NCI-H345 (cell line): Measurements from ENCODE around the gene METTL25.
"Not testable (repeated sequence)": the region's sequence is repeated elsewhere in the genome, so short reads cannot be mapped to it uniquely, and the experiment has no call there.

Source experiments
- DNase-seq: peaks from one replicate; lab custom pipeline; 2025; lab: John Stamatoyannopoulos, UW

The METTL25 gene, protein sequence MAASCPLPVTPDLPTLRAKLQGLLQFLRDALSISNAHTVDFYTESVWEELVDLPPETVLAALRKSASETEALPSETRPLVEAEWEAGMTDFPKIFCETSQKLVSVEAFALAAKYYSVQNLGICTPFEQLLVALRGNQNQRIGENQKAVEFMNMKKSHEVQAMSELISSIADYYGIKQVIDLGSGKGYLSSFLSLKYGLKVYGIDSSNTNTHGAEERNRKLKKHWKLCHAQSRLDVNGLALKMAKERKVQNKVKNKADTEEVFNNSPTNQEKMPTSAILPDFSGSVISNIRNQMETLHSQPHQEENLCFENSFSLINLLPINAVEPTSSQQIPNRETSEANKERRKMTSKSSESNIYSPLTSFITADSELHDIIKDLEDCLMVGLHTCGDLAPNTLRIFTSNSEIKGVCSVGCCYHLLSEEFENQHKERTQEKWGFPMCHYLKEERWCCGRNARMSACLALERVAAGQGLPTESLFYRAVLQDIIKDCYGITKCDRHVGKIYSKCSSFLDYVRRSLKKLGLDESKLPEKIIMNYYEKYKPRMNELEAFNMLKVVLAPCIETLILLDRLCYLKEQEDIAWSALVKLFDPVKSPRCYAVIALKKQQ

DNA sequence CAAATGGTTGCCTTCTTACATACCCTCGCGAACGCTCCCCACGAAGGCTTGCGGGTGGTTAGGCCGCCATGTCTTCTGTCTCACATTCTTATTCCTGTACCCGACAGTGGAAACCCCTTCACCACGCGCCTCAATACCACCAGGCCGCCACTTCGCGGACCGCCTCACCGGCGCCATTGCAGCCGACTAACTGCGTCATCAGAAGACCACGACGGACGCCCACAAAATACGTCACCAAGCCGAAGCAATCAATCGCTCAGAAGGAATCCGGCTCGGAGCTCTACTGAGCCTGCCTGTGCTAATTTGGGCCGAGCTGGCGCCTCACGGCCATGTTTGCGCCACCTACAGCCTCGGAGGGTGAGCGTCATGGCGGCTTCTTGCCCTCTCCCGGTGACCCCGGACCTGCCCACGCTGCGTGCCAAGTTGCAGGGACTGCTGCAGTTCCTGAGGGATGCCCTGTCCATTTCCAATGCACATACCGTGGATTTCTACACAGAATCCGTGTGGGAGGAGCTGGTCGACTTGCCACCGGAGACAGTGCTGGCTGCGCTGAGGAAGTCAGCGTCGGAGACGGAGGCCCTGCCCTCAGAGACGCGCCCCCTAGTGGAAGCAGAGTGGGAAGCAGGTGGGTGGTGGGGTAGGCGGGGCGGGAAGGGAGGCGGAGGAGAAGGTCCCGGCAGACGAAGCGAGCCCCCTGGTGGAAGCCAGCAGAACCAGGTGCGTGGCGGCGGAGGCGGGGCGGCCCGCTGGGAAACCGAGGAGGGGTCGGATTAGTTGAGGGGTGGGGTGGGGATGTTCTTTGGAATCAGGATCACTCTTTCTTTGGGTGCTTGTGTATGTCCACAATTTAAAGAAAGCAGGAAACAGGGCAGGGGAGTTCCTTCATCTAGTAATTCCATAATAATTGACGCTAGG lies at the start of gene METTL25, which contains the start of gene CCDC59:
Gene METTL25, plus strand, starts transcription at position 330 of the 915 bp plus-strand sequence. Its CDS starts 37 bp downstream, at position 367.
Gene CCDC59, minus strand, starts transcription at position 188 of the 915 bp plus-strand sequence. Its CDS starts 11 bp downstream, at position 177.
- peak; percentile 98 for DNase-seq

DNA sequence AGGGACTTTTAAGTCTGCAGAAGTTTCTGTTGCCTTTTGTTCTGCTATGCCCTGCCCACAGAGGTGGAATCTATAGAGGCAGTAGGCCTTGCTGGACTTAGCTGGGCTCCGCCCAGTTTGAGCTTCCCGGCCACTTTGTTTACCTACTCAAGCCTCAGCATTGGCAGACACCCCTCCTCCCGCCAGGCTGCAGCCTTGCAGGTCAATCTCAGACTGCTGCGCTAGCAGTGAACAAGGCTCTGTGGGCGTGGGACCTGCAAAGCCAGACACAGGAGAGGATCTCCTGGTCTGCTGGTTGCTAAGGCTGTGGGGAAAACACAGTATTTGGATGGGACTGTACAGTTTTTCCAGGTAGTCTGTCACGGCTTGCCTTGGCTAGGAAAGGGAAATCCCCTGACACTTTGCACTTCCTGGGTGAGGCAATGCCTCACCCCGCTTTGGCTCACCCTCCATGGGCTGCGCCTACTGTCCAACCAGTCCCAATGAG lies 43.9 kb upstream of the METTL25 start:
- DNase-seq: no peak

GRCh38 chr12:82319276-82319675 lies 39.1 kb upstream of the METTL25 start:
- no peak for DNase-seq

- DNase-seq: no peak
Measured at GRCh38 chr12:82325540-82326336, 32.6 kb upstream of the METTL25 start.

DNA sequence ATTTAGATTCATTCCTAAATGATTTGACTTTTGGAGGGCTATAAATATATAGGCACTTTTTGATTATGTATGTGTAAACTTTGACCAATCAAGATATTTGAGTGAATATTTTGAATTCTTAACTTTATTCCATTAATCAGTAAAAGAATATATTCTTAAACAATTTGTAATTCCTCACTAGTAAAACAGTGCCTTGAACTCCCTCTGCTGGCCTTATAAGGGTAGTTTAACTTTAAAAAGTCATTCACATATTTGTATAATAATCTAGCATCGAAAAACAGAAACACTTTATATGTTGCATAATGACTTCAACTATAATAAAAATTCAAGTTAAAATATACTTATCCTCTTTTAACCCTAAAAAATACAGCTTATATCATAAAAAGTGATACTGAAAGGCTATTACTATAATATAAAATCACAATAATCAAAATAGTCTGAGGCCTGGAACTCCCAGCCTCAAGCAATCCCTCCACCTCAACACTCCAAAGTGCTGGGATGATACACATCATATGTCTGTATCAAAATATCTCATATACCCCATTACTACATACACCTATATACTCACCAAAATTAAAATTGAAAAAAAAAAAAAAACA lies 31.3 kb upstream of the METTL25 start:
- peak; percentile 54 for DNase-seq

DNA sequence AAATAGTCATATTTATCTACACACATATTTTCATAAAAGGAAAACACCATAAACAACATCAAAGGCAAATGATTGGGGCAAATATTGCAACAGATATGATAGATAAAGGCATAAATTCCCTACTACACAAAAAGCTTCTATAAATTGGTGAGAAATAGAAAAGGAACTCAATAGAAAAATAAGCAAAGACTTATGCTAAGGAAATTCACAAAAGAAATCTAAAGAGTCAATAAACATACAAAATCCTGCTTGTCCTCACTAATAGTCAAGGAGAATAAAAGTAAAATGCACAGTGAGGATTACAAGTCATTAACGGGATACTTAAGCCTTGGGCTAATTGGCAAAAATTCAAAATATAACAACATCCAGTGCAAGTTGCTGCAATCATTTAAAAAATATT lies 30.5 kb upstream of the METTL25 start:
- no peak for DNase-seq

DNA sequence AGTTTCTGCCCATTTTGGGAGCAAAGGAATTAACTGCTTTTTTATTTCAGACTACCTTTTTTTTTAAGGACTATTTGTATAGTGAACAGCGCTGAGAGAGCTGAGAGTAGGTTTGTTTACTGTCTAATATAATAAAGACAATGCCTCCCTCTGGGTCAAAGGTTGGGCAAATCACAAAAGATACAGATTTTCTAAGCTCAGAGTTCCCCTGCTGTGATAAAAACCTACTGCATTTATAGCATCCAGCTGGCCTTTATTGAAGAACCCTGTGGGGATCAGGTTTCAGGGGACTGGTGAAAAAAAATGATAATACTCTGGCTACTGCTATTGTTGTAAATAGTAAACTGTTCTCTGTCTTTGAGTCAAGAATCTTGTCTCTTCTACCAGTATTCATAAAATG lies 28.8 kb upstream of the METTL25 start:
- DNase-seq: peak; percentile 95

DNA sequence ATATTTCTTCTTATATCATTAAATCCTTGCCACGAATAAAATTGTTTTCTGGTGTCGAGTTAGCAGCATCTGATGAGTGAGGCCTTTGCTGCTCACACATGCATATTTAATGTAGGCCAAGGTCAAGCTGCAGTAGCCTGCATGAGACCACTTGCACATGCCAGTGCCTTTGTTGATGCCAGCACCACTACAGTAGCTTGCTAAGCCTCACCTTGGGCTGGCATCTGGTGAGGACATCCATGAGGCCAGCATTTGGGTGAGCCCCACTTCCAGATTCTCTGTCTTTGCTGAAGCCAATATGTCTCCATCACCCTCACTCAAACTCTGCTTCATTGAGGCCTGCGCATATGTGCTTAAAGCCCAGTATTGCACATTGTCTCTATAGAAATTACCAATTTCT lies 8.2 kb upstream of the METTL25 start:
- no peak for DNase-seq

DNA sequence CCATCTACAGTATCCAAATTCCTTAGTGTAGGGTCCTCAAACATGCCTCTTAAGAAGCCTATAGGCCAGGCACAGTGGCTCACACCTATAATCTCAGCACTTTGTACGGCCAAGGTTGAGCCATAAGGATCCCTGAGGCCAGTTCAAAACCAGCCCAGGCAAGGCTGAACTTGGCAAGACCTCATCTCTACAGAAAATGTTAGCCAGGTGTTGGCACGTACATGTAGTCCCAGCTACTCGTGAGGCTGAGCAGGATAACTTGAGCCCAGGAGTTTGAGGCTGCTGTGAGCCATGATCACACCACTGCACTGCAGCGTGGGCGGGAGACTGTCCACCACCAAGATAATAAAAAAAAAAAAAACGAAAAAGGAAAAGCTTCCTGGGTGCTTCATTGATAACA lies 6.9 kb upstream of the METTL25 start:
- DNase-seq: no peak

DNA sequence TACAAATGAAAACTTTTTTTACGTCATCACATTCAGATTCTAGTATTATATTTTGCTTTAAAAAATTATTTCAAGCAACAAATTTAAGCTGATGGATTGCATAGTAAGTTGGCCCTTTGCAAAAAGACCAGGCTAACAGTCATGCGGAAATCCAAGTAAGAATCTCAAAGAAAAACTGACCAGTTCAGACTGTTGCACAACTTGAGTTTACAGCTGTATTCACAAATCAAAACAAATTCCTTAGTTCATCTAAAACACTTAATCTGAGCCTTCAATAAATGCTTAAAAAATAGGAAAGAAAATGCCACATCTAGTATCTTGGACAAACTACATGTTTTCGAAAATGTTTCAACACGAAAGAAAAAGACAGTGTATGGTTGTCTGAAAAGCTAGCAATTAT lies 989 bp upstream of the METTL25 start:
- DNase-seq: no peak

- DNase-seq: no peak
Measured at GRCh38 chr12:82357845-82358199, 507 bp upstream of the METTL25 start.

DNA sequence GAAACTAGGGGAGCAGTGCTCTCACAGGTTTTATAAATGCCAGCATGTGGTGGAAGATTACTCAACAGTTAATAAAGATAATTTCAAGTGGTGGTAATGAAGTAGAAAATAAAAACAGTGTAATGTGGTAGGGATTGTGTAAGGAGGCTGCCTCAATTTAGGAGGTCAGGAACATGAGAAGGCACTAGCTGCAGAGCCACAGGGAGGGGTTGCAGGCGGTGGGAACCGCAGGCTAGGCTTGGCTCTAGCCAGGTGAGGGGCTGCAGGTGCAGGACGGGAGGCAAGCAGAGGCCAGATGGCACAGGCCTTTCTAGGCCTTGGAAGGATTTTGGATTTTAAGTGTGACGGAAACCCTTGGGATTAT lies 768 bp downstream of the METTL25 start:
- DNase-seq: peak; percentile 45

DNA sequence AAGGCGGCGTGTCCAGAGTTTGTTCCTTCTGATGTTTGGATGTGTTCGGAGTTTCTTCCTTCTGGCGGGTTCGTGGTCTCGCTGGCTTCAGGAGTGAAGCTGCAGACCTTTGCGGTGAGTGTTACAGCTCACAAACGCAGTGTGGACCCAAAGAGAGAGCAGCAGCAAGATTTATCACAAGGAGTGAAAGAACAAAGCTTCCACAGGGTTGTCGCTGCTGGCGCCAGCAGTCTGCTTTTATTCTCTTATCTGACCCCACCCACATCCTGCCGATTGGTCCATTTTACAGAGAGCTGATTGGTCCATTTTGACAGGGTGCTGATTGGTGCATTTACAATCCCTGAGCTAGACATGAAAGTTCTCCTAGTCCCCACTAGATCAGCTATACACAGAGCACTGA lies 2.5 kb downstream of the METTL25 start:
- not testable (repeated sequence) for DNase-seq

- no peak for DNase-seq
Measured at GRCh38 chr12:82361461-82361915, 3.2 kb downstream of the METTL25 start.

- DNase-seq: no peak
Measured at GRCh38 chr12:82363990-82364389, 5.7 kb downstream of the METTL25 start.

GRCh38 chr12:82366197-82366596 lies 7.9 kb downstream of the METTL25 start:
- no peak for DNase-seq

DNA sequence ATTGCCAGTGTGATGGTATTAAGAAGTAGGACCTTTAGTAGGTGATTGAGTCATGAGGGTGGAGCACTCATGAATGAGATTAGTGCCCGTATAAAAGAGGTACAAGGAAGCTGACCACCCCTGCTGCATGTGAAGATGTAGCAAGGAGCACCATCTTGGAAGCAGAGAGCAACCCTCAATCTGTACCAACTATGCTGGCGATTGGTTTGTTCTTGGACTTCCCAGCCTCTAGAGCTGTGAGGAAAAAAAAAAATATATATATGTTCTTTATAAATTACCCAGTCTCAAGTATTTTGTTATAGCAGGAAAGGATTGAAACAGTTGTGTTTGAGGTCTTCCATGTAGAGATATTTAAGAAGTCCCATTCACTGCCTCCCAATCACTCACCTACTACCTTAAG lies 16.9 kb downstream of the METTL25 start:
- DNase-seq: no peak

- no peak for DNase-seq
Measured at GRCh38 chr12:82378997-82379396, 20.7 kb downstream of the METTL25 start.

- DNase-seq: no peak
Measured at GRCh38 chr12:82383930-82384552, 25.7 kb downstream of the METTL25 start.

DNA sequence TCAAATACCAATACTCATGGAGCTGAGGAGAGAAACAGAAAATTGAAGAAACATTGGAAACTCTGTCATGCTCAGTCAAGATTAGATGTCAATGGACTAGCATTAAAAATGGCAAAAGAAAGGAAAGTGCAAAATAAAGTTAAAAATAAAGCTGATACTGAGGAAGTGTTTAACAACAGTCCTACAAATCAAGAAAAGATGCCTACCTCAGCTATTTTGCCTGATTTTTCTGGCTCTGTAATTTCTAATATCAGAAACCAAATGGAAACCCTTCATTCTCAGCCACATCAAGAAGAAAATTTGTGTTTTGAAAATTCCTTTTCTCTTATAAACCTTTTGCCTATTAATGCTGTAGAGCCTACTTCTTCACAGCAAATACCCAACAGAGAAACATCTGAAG lies 40.5 kb downstream of the METTL25 start:
- DNase-seq: no peak

DNA sequence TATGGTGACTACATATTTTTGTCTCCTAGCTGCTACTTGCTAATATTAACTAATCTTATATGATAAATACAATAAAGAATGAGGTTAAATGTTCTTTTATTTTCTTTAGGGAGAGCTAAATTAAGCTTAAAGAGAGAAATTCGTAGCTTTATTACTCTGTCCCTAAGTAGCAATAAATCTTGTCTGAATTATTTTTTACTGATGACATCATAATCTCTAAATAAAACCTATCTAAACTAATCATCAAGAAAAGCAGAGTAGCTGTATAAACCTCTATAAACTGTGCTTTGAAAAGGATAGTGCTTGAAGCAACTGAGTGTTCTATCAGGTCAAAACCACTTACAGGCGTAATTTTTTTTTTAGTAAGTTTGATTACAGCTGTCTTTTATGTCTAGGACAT lies 42.5 kb downstream of the METTL25 start:
- no peak for DNase-seq
